Measurements from ENCODE around the gene MX1. TPM values are rescaled to one million over a fixed set of nuclear protein-coding genes. Genes with fewer than 3 reads are reported as not detected.

The MX1 gene
- total RNA-seq, result 4.3 and 25.1 TPM in 2 replicates
- 5.9 and 6.4 TPM in 2 replicates for polyA plus RNA-seq
- polyA plus RNA-seq (2011; cell fraction: cytosol; rRNA removed), result 2.5 and 3.3 TPM in 2 replicates
- 11.9 and 12.6 TPM in 2 replicates for polyA plus RNA-seq (2011; cell fraction: nucleus; rRNA removed)
- polyA plus RNA-seq (2012), result 9.4 and 12.4 TPM in 2 replicates
- 10.8 and 11.3 TPM in 2 replicates for polyA minus RNA-seq
- 3.2 TPM for polyA minus RNA-seq (2011; cell fraction: cytosol; rRNA and poly(A)+ RNA removed)
- polyA minus RNA-seq (2011; cell fraction: nucleus; rRNA and poly(A)+ RNA removed), result 9.9 and 10.0 TPM in 2 replicates
- Bru-seq, nascent RNA, result percentile 60 among the genes with signal in this experiment
- percentile 34 among the genes with signal in this experiment for BruChase-seq, experiment 1, labeled RNA remaining after a 6-hour chase
- percentile 27 among the genes with signal in this experiment for BruChase-seq, experiment 2, labeled RNA remaining after a 2-hour chase
- long read RNA-seq, partial matches to known transcripts, result 3 of 10 reads
- long read RNA-seq, other reads (novel, unspliced or antisense), result 4 of 10 reads

GRCh38 chr21:41425954-41426675 lies at the start of gene MX1:
Gene MX1 (plus strand): TSS chr21:41426239. CDS start chr21:41432071, 5,832 bp downstream.
- POLR2A ChIA-PET, result no interaction called here
- H3K79me2 ChIP-seq (ENCODE audit: control insufficient read depth, insufficient read depth, low read length), result no peaks in the 10 kb centered on the region

More at GRCh38 chr21:41425954-41426675, at the start of gene MX1:
- no peak for TF ChIP-seq MYC (IDR thresholded peaks at IDR 0.05; ENCODE audit: low read depth, low read length)
- TF ChIP-seq CTCF (IDR thresholded peaks at IDR 0.05; ENCODE audit: extremely low read depth in 1 of 2, insufficient read depth in 1 of 2, low read depth in 1 of 2, low read length in 2 of 2), result no peak
- TF ChIP-seq POLR2AphosphoS5 (IDR thresholded peaks at IDR 0.05; ENCODE audit: insufficient read depth, low read depth, low read length), result no peak
- no peak for TF ChIP-seq JUN (IDR thresholded peaks at IDR 0.05; ENCODE audit: borderline replicate concordance, insufficient read depth, insufficient read length, low read depth)
- TF ChIP-seq FOS (IDR thresholded peaks at IDR 0.05; ENCODE audit: borderline replicate concordance, insufficient read depth, low read length), result no peak
- no peak for TF ChIP-seq EZH2 (IDR thresholded peaks at IDR 0.05; ENCODE audit: borderline replicate concordance, low read depth, low read length, severe bottlenecking)
- TF ChIP-seq MAX (IDR thresholded peaks at IDR 0.05; ENCODE audit: insufficient read depth, insufficient read length), result no peak
- TF ChIP-seq GATA2 (IDR thresholded peaks at IDR 0.05; ENCODE audit: insufficient read depth, insufficient read length, low read depth, low read length), result no peak
- no peak for TF ChIP-seq POLR2A (IDR thresholded peaks at IDR 0.05; ENCODE audit: low read depth, low read length)
- dilution Hi-C loops (cut with MboI; ENCODE audit: extremely low pct_ligation_motif_present, low sequenced_read_pairs) (no loop called here), intact Hi-C loops (cut with micrococcal nuclease) (no loop called here)
- Histone ChIP-seq H3K9me3 (replicated peaks; ENCODE audit: control insufficient read depth, insufficient read depth, low read length) (no peaks in the 10 kb centered on the region), H3K9ac (replicated peaks; ENCODE audit: extremely low read depth, insufficient read depth, low read length) (peak within 1 kb of the TSS; percentile 29), H3K4me1 (ENCODE audit: control insufficient read depth, extremely low read depth, insufficient read depth, low read length) (peaks cover 6% of the 10 kb centered on the region), H3K4me3 (replicated peaks in 1 of 3; ENCODE audit: insufficient read depth in 1 of 3, low read depth in 1 of 3, low read length in 3 of 3) (peak within 1 kb of the TSS; percentile 46 to 51 (median 50)), H3K36me3 (ENCODE audit: control insufficient read depth in 2 of 2, extremely low read depth in 1 of 2, insufficient read depth in 2 of 2, low read length in 2 of 2) (no peaks in the 10 kb centered on the region), H3K27ac (ENCODE audit: insufficient read depth, low read depth, low read length) (no peak within 1 kb of the TSS), H3K27me3 (ENCODE audit: control insufficient read depth in 2 of 2, insufficient read depth in 2 of 2, low read length in 2 of 2) (peaks cover 7 to 11% of the 10 kb centered on the region in 2 experiments), H2AFZ (ENCODE audit: low read depth, low read length) (peak within 1 kb of the TSS; percentile 90), H4K20me1 (replicated peaks; ENCODE audit: control insufficient read depth, extremely low read depth, insufficient read depth, low read length) (no peaks in the 10 kb centered on the region), H3K9me1 (replicated peaks; ENCODE audit: control insufficient read depth, extremely low read depth, insufficient read depth, low read length) (no peaks in the 10 kb centered on the region), H3K4me2 (ENCODE audit: insufficient read depth, low read length) (peak within 1 kb of the TSS; percentile 56)
- FAIRE-seq (peak; percentile 74), DNase-seq (ENCODE audit: low read depth, low spot score) (peak; percentile 40)
- BruUV-seq (replicated peaks), result no TSS peak
- CTCF ChIA-PET, result interaction anchor here (1.0 to 1.2 kb wide), 2 partner anchors 34 to 143 kb away, joined by 3 read pairs; no protein-coding TSS in a partner anchor

All from endothelial cell of umbilical vein (primary cell).